TTC549 (cell line): ENCODE data around the gene RPL5.

Experiments
- FAIRE-seq: peaks from 2 replicates; lab custom pipeline; 2012; peaks lifted over from hg19 to GRCh38; lab: Jason Lieb, UNC

The RPL5 gene

DNA sequence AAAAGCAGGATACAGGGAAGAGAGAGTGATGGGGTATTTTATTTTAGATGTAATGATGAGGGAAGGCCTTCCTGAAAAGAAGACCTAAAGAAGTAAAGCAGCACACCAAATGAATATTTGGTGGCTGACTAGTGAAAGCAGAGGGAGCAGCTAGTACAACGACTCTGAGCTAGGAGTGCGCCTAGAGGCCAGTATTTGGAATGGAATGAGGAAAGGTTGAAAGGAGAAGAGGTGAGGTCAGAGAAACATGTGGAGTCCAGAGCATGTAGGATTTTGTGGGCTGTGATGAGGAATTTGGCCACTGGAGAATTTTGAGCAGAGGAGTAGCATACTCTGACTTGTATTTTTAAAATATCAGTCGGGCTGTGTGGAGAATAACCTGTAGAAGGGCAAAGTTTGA is 11.8 kb upstream of the RPL5 start:
- no peak for FAIRE-seq

DNA sequence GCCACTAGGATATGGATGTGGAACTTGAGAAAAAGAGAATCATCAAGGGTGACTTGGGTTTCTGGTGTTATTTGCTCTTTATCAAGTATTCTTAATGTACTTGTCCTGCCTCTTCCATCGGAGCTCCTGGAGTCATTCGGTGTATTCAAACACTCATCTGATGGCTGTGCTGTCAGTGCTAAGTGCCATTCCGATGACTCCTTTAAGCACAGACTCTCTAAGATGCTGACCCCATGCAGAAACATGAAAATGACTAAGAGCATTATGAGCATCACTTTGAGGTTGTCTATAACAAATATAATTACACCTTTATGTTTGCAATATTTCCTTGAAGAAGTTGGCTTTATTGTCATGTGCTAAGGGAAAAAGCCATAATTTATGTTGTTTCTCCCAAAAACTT is 11.3 kb upstream of the RPL5 start:
- no peak for FAIRE-seq

DNA sequence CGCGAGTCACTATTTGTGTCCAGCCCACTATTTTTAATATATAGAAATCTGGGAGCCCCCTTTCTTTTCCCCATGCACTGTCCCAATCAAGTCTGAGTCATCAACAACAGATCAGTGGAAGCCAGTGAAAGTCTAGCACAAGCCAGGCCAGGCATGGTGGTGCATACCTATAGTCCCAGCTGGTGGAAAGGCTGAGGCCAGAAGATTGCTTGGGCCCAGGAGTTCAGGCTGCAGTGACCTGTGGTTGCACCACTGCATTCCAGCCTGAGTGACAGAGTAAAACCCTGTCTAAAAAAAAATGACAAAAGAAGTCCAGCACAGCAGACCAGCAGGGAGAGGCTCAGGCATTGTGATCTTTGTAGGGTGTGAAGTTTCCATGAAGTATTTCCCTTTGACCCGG is 9.0 kb upstream of the RPL5 start:
- no peak for FAIRE-seq

- no peak for FAIRE-seq
These were observed 5.0 kb upstream of the RPL5 start for GRCh38 chr1:92826792-92827191.

GRCh38 chr1:92831368-92831761 is 475 bp upstream of the RPL5 start:
- no peak for FAIRE-seq

DNA sequence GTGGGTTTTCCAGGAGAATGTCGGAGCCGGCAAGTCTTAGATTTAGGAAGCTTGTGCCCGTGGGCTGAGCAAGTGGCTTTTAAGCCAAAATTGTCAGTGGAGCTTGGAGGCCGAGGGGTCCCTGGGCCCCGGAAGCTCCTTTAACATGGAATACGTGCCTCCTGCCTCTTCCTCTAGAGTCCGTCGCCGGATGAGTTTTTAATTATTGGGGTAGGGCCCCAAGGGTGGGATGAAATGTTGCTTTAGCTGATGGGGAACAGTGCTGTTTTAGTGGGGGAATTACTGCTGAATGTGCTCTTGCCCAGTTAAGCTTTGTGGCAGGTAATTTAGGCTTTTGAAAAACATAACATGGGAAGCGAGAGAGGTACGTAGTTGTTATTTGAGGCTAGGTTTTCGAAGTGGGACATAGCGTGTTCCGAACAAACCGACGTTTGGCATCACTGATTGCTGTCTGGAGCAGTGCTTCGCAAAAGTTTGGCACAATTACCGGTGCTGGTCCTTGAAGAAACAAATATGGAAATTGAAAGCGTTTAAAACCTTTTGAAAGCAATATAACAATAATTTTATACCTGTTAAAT is 786 bp downstream of the RPL5 start:
- no peak for FAIRE-seq

DNA sequence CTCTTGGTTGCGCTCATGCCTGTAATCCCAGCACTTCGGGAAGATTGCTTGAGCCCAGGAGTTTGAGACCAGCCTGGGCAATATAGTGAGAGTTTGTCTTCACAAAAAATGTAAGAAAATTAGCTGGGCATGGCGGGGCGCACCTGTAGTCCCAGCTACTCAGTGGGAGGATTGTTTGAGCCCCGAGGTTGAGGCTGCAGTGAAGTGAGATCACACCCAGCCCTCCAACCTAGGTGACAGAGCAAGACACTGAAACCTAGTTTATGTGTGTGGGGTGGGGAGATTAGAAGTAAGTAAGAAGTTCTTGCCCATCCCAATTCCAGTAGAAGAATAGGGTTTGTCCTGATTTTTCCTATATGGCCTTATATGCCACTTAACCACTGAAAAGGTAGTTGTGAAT is 2.0 kb downstream of the RPL5 start:
- no peak for FAIRE-seq

DNA sequence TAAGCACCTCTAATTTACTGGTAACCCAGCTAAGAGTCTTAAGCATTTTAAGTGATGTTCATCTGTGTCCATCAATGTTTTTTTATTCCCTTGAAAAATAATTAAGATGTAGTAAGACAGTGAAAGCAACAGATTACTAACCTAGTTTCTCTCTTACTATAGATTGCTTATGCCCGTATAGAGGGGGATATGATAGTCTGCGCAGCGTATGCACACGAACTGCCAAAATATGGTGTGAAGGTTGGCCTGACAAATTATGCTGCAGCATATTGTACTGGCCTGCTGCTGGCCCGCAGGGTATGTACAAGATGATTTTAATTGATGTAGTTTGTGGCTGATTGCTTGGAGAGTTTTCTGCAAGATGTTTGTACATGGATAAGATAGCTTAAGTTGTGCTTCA is 2.8 kb downstream of the RPL5 start:
- no peak for FAIRE-seq

GRCh38 chr1:92837062-92837461 is 5.2 kb downstream of the RPL5 start:
- no peak for FAIRE-seq

- FAIRE-seq: no peak
These were observed 6.7 kb downstream of the RPL5 start for GRCh38 chr1:92838519-92838918.

DNA sequence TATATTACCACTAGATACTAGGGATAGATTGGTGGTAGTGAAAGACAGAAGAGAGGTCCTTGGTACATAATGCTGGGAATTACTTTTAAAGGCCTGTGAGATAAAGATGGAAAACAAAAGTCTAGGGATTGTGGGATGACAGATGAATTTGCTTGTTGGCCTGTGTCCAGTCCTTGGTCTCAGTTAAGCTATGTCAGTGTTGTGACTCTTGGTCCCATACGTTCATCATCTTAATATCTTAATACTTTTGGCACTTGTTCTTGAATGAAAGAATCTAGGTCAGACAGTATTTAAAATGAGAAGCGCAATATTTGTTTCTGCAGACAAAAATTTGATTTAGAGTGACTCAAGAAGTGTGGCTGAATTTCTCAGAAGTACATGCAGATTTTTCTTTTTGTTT is 7.6 kb downstream of the RPL5 start:
- no peak for FAIRE-seq

DNA sequence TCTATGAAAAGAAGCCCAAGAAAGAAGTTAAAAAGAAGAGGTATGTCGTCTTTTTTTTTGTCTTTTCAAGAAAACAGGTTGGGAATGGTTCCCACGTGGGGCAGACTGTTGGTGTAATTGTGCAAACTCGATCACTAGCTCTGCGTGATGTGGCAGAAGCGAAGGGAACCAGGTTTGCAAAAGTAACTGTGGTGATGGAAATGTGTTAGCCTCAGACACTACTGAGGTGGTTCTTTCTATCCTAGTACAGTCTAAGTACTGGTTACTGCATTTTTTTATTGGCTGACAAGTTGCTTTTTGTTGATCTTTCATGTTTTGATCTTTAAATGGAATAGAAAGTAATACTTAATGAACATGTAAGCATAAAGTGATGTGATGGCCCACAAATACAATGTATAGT is 8.8 kb downstream of the RPL5 start:
- FAIRE-seq: no peak

DNA sequence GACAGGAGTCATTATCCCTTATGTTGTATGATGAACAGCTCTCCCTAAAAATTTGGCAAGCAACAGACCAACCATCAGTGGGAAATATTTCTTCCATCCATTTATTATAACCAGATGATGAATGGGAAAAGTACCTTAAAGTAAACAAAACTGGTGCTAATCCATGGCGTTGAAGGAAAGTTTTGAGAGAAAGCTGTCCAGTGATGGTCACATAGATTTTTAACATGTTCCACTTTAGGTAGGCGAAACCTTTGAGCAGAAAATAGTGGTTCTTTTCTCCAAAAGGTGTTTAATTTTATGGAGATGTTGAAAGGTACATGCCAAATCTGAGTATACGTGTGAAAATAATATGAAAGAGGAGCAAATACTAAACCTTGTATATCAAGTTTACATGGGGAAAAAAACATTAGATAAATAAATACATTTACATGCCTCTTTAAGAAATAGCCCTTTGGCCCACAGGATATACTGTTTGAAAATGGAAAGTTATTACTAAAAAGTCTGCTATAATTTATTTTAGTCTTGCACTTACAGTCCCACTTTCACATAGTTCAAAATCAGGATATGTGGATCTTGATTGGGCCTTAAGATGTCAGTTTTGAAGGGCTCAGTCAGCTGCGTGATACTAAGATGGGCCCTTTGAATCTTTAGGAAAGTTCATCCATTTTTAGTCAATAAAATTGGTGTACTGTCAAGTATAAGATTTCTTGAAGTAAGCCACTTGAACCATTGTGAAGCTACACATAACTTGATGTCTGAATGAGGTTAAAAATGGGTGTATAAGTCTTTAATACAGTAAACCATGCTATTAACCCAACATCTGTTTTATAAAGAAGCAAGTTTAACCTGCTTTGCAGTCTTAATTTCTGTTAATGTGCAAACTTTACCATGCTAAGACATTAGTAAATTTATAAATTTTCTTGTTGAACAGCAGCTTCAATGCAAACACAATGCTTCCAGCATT is 10.5 kb downstream of the RPL5 start:
- FAIRE-seq: no peak

- FAIRE-seq: no peak
These were observed 11.2 kb downstream of the RPL5 start for GRCh38 chr1:92843046-92843423.

- FAIRE-seq: no peak
These were observed 11.9 kb downstream of the RPL5 start for GRCh38 chr1:92843429-92844352.

DNA sequence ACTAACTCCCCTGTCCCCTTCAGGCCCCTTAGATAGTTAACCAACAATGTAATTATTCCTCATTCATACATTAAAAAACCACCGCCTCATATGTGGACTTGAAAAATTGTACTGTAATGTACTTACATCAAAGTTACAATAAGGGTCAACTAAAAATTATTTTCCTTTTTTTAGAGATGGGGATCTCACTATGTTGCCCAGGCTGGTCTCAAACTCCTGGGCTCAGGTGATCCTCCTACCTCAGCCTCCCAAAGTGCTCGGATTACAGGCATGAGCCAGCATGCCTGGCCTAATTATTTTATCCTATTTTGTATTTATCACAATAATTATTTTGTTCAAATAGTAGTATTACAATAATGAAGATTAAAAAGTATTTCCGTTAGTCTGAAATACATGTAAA is 12.6 kb downstream of the RPL5 start:
- FAIRE-seq: no peak

DNA sequence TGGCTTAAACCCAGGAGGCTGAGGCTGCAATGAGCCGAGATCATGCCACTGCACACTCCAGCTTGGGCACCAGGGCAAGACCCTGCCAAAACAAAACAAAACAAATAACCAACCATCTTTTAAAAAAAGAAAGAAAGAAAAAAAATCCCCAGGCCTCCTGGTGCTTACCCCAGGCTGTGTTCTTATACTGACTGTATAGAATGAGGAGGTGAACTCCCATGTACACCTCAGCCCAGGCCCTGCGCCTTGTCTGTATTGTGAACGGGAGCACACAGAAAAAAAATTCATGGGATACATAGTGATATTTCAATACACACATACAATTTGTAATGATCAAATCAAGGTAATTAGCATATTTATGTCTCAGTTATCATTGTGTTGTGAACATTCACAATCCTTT is 14.1 kb downstream of the RPL5 start:
- FAIRE-seq: no peak

DNA sequence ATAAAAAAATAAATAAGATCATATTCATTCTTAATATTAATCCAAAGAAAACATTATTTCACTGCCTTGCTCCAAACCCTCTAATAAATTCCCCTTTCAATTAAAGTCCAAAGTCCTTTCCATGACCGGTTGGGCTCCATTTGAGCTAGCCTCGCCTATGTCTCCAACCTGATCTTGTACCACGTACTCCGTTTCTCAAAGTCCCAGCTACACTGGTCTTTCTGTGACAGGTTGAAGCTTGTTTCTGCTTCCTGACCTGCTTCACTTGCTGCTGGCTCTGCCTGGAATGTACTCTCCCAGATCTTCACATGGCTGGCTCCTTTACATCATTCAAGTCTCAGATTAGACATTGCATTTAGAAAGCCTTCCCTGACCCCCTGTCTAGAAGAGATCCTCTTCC is 16.4 kb downstream of the RPL5 start:
- FAIRE-seq: no peak

DNA sequence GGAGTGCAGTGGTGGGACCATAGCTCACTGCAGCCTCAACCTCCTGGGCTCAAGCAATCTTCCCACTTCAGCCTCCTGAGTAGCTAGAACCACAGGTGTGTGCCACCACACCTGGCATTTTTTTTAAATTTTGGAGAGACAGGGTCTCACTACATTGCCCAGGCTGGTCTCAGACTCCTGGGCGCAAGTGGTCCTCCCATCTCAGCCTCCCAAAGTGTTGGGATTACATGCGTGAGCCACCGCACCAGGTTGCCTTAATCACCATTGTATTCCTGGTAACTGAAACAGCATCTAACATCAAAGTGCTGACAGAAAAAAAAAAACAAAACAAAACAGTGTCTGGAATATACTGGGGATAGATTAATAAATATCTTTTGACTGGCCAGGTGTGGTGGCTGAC is 18.2 kb downstream of the RPL5 start:
- FAIRE-seq: no peak

- no peak for FAIRE-seq
These were observed 19.9 kb downstream of the RPL5 start for GRCh38 chr1:92851729-92852128.

DNA sequence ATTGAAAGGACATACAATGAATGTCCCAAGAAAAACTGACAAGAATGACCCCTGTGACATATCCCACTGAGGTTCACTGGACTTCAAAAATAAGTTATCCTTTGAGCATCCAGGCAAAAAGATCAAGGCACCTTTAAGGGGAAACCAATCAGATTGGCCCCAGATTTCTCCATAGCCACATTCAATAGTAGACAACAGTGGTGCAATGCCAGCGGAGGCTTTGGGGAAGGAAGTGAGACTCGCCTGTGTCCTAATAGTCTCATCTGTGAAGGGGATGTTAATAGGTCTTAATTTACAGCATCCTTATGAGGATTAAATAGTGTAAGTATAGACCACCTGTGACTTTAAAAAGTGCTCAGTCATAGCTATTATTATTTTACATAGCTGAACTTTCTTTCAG is 21.5 kb downstream of the RPL5 start:
- no peak for FAIRE-seq

- no peak for FAIRE-seq
These were observed 22.4 kb downstream of the RPL5 start for GRCh38 chr1:92854101-92854785.
